Subcutaneous adipose tissue (tissue), 4 donors: ENCODE results near the gene SMCP. TPM values are rescaled to one million over a fixed set of nuclear protein-coding genes. Genes with fewer than 3 reads are reported as not detected.

Experiments used
- CTCF ChIP-seq: fragments of 450-650 bp; IDR thresholded peaks from one replicate; pipeline ENCODE4 v1.5.1; 2016; ENCODE audit warnings: low read depth, mild to moderate bottlenecking, control low read depth, antibody characterized with exemption, moderate library complexity
- total RNA-seq, 4 donors: library from RNA; depleted of rRNA; stranded (reverse); fragments of >200 nt; gene quantifications; one replicate each; pipeline ENCODE4 v1.1.0, GENCODE V29; 2016

SMCP gene
- total RNA-seq = not detected

GRCh38 chr1:152878042-152878441, at the start of gene SMCP:
Gene SMCP, plus strand, starts transcription at chr1:152878322. Its CDS starts 6,101 bp downstream, at chr1:152884423.
- no peak for TF ChIP-seq CTCF

GRCh38 chr1:152836870-152837269, 41.3 kb upstream of the SMCP start:
- no peak for TF ChIP-seq CTCF

GRCh38 chr1:152842556-152842955, 35.6 kb upstream of the SMCP start, which contains the start of gene LCE6A:
Gene LCE6A, plus strand, starts transcription at chr1:152842856. Its CDS starts 665 bp downstream, at chr1:152843521.
- TF ChIP-seq CTCF = no peak

- no peak for TF ChIP-seq CTCF
Measured at GRCh38 chr1:152855661-152856060, 22.5 kb upstream of the SMCP start.

GRCh38 chr1:152858062-152858461, 20.1 kb upstream of the SMCP start:
- no peak for TF ChIP-seq CTCF

- TF ChIP-seq CTCF = no peak
Measured at GRCh38 chr1:152859696-152860095, 18.4 kb upstream of the SMCP start, which contains the start of gene LCE7A. Gene LCE7A, plus strand, starts transcription at chr1:152859996. Its CDS starts 702 bp downstream, at chr1:152860698.

GRCh38 chr1:152860129-152860528, 18.0 kb upstream of the SMCP start:
- TF ChIP-seq CTCF = no peak
